Kidney capillary endothelial cell (primary cell): ENCODE results near the gene TRAP1.
"Not testable (repeated sequence)": the region's sequence is repeated elsewhere in the genome, so short reads cannot be mapped to it uniquely, and the experiment has no call there.

Source experiments
- DNase-seq: peaks from one replicate; pipeline ENCODE4 v3.0.0-alpha.2; 2018; ENCODE audit warnings: low spot score

TRAP1 gene

GRCh38 chr16:3736116-3736515 lies 18.8 kb upstream of the TRAP1 start:
- DNase-seq, result no peak

- no peak for DNase-seq
These were observed 18.2 kb upstream of the TRAP1 start for GRCh38 chr16:3735541-3735940.

GRCh38 chr16:3734758-3735221 lies 17.5 kb upstream of the TRAP1 start:
- no peak for DNase-seq

GRCh38 chr16:3734084-3734757 lies 16.9 kb upstream of the TRAP1 start:
- DNase-seq, result no peak

GRCh38 chr16:3732171-3732570 lies 14.8 kb upstream of the TRAP1 start:
- no peak for DNase-seq

- no peak for DNase-seq
These were observed 14.0 kb upstream of the TRAP1 start for GRCh38 chr16:3731126-3731935.

- DNase-seq, result no peak
These were observed 13.1 kb upstream of the TRAP1 start for GRCh38 chr16:3730161-3731125.

- DNase-seq, result no peak
These were observed 12.1 kb upstream of the TRAP1 start for GRCh38 chr16:3729161-3730112.

GRCh38 chr16:3728424-3729160 lies 11.3 kb upstream of the TRAP1 start:
- DNase-seq, result no peak

- DNase-seq, result no peak
These were observed 10.6 kb upstream of the TRAP1 start for GRCh38 chr16:3727806-3728381.

GRCh38 chr16:3726021-3726687 lies 8.8 kb upstream of the TRAP1 start:
- no peak for DNase-seq

GRCh38 chr16:3725276-3725675 lies 8.0 kb upstream of the TRAP1 start:
- no peak for DNase-seq

- no peak for DNase-seq
These were observed 5.2 kb upstream of the TRAP1 start for GRCh38 chr16:3722508-3722907.

- no peak for DNase-seq
These were observed 3.1 kb upstream of the TRAP1 start for GRCh38 chr16:3720418-3720817.

- no peak for DNase-seq
These were observed 1.3 kb upstream of the TRAP1 start for GRCh38 chr16:3718628-3719027.

GRCh38 chr16:3718019-3718391 lies 681 bp upstream of the TRAP1 start:
- DNase-seq, result no peak

- peak; percentile 4 for DNase-seq
These were observed 491 bp downstream of the TRAP1 start for GRCh38 chr16:3716831-3717234.

- DNase-seq, result no peak
These were observed 1.9 kb downstream of the TRAP1 start for GRCh38 chr16:3715430-3715829.

- not testable (repeated sequence) for DNase-seq
These were observed 2.9 kb downstream of the TRAP1 start for GRCh38 chr16:3714378-3714777.
